ENCODE results near the gene LEPROT.

GRCh38 chr1:65412256-65412983 lies 8.0 kb upstream of the LEPROT start:
- TF ChIP-seq SP1 (IDR thresholded peaks at IDR 0.05) (no peak), FOXM1 (IDR thresholded peaks at IDR 0.05; ENCODE audit: borderline replicate concordance) (no peak)

All from HEK293T (cell line).